Measurements from ENCODE around the gene THSD1. TPM values are rescaled to one million over a fixed set of nuclear protein-coding genes. Genes with fewer than 3 reads are reported as not detected.
"Not testable (repeated sequence)": the region's sequence is repeated elsewhere in the genome, so short reads cannot be mapped to it uniquely, and the experiment has no call there.

THSD1 gene
- polyA plus RNA-seq, 1 donor (not counting 4 experiments of a cell fraction or from before 2014, with no cell fraction given), result 9.2 TPM

DNA sequence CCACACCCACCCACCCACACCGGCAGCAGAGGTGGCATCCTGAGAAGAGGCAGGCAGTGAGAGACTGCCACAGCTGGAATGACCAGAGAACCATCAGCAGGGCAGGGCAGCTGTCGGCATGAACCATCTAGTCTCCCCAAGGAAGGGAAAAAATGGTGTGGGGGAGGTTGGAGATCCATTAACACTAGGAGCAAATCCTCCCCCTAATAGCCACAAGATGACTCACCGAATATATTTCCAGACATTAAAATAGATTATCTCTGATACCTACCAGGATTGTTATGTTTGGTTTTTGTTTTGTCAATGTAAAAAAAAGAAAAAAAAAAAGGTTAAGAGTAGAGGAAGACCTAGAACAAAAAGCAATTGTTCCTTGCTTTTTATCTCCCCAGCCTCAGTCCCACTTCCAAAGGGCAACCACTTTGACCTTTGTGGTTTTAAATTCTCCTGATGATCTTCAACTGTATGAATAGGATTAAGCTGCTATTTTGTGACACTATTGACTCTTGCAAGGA, 34.2 kb downstream of the THSD1 start:
- H3K36me3 ChIP-seq (ENCODE audit: control insufficient read depth in 2 of 2, extremely low read depth in 1 of 2, insufficient read depth in 2 of 2, low read length in 2 of 2), result no peaks in the 10 kb centered on the region
- no peaks in the 10 kb centered on the region for H3K27me3 ChIP-seq (ENCODE audit: control insufficient read depth, extremely low read depth, insufficient read depth, low read length)
- no peaks in the 10 kb centered on the region for H3K9me3 ChIP-seq (ENCODE audit: control insufficient read depth, low read depth, low read length)
- DNase-seq (ENCODE audit: low read depth, low spot score) (no peak), FAIRE-seq (peak; percentile 67)
- H3K79me2 ChIP-seq (ENCODE audit: control insufficient read depth, insufficient read depth, low read length), result no peaks in the 10 kb centered on the region
- no peak overlapping the region for H3K4me3 ChIP-seq (ENCODE audit: control insufficient read depth in 2 of 3, extremely low read depth in 1 of 3, insufficient read depth in 2 of 3, low read depth in 1 of 3, low read length in 3 of 3)
- TF ChIP-seq EZH2 (IDR thresholded peaks at IDR 0.05; ENCODE audit: low read length), result no peak
- TF ChIP-seq, protein P1, sequence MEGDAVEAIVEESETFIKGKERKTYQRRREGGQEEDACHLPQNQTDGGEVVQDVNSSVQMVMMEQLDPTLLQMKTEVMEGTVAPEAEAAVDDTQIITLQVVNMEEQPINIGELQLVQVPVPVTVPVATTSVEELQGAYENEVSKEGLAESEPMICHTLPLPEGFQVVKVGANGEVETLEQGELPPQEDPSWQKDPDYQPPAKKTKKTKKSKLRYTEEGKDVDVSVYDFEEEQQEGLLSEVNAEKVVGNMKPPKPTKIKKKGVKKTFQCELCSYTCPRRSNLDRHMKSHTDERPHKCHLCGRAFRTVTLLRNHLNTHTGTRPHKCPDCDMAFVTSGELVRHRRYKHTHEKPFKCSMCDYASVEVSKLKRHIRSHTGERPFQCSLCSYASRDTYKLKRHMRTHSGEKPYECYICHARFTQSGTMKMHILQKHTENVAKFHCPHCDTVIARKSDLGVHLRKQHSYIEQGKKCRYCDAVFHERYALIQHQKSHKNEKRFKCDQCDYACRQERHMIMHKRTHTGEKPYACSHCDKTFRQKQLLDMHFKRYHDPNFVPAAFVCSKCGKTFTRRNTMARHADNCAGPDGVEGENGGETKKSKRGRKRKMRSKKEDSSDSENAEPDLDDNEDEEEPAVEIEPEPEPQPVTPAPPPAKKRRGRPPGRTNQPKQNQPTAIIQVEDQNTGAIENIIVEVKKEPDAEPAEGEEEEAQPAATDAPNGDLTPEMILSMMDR (optimal IDR thresholded peaks at IDR 0.05 in 1 of 3, IDR thresholded peaks at IDR 0.05 in 1 of 3, conservative IDR thresholded peaks at IDR 0.05 in 1 of 3; ENCODE audit: extremely low read depth in 1 of 3, insufficient read depth in 2 of 3, low read length in 3 of 3), result no peak
- no peak overlapping the region for H3K9ac ChIP-seq (ENCODE audit: control insufficient read depth, extremely low read depth, insufficient read depth, low read length)
- no peak overlapping the region for H3K27ac ChIP-seq (ENCODE audit: control insufficient read depth, insufficient read depth, low read length)
- H4K20me1 ChIP-seq (ENCODE audit: control insufficient read depth, extremely low read depth, insufficient read depth, low read length), result no peaks in the 10 kb centered on the region
- no peaks in the 10 kb centered on the region for H3K9me1 ChIP-seq (ENCODE audit: control insufficient read depth, extremely low read depth, insufficient read depth, low read length)
- H3K4me1 ChIP-seq (ENCODE audit: control insufficient read depth, extremely low read depth, insufficient read depth, low read length), result peaks cover 20% of the 10 kb centered on the region
- dilution Hi-C loops (cut with MboI; ENCODE audit: extremely low pct_ligation_motif_present, low sequenced_read_pairs), result no loop called here
- H2AFZ ChIP-seq (ENCODE audit: control insufficient read depth, low read length), result no peak overlapping the region
- peak overlapping the region; percentile 32 for H3K4me2 ChIP-seq (ENCODE audit: control insufficient read depth, extremely low read depth, insufficient read depth, low read depth, low read length)

DNA sequence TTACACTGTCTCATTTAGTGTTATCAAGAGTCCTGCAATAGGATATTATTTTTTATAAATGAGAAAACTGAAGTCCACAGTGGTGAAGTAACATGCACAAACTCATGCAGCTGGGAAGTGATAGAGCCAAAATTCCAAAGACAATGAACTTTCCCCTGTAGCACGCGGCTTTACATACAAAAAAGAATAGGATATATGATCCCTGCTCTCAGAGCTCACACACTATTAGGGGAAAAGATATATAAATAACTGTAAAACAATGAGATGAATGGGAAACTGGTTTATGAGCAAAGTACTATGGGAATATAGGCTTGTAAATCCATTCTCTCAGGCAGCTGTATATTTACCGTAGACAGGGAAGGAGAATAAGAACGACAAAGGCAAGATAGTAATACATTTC, 39.7 kb downstream of the THSD1 start:
- no peaks in the 10 kb centered on the region for H3K27me3 ChIP-seq (ENCODE audit: control insufficient read depth, extremely low read depth, insufficient read depth, low read length)
- FAIRE-seq (no peak), DNase-seq (ENCODE audit: low read depth, low spot score) (no peak)
- no peak overlapping the region for H3K27ac ChIP-seq (ENCODE audit: control insufficient read depth, insufficient read depth, low read length)
- H3K4me3 ChIP-seq (ENCODE audit: control insufficient read depth in 2 of 3, extremely low read depth in 1 of 3, insufficient read depth in 2 of 3, low read depth in 1 of 3, low read length in 3 of 3), result no peak overlapping the region
- H3K9me3 ChIP-seq (ENCODE audit: control insufficient read depth, low read depth, low read length), result no peaks in the 10 kb centered on the region
- no peaks in the 10 kb centered on the region for H4K20me1 ChIP-seq (ENCODE audit: control insufficient read depth, extremely low read depth, insufficient read depth, low read length)
- no peaks in the 10 kb centered on the region for H3K79me2 ChIP-seq (ENCODE audit: control insufficient read depth, insufficient read depth, low read length)
- no peak overlapping the region for H2AFZ ChIP-seq (ENCODE audit: control insufficient read depth, low read length)
- no peak for TF ChIP-seq EZH2 (IDR thresholded peaks at IDR 0.05; ENCODE audit: low read length)
- TF ChIP-seq, protein P1 (optimal IDR thresholded peaks at IDR 0.05 in 1 of 3, IDR thresholded peaks at IDR 0.05 in 1 of 3, conservative IDR thresholded peaks at IDR 0.05 in 1 of 3; ENCODE audit: extremely low read depth in 1 of 3, insufficient read depth in 2 of 3, low read length in 3 of 3), result no peak
- H3K36me3 ChIP-seq (ENCODE audit: control insufficient read depth in 2 of 2, extremely low read depth in 1 of 2, insufficient read depth in 2 of 2, low read length in 2 of 2), result no peaks in the 10 kb centered on the region
- dilution Hi-C loops (cut with MboI; ENCODE audit: extremely low pct_ligation_motif_present, low sequenced_read_pairs), result no loop called here
- no peak overlapping the region for H3K9ac ChIP-seq (ENCODE audit: control insufficient read depth, extremely low read depth, insufficient read depth, low read length)
- no peaks in the 10 kb centered on the region for H3K9me1 ChIP-seq (ENCODE audit: control insufficient read depth, extremely low read depth, insufficient read depth, low read length)
- no peak overlapping the region for H3K4me2 ChIP-seq (ENCODE audit: control insufficient read depth, extremely low read depth, insufficient read depth, low read depth, low read length)
- peaks cover 2% of the 10 kb centered on the region for H3K4me1 ChIP-seq (ENCODE audit: control insufficient read depth, extremely low read depth, insufficient read depth, low read length)

DNA sequence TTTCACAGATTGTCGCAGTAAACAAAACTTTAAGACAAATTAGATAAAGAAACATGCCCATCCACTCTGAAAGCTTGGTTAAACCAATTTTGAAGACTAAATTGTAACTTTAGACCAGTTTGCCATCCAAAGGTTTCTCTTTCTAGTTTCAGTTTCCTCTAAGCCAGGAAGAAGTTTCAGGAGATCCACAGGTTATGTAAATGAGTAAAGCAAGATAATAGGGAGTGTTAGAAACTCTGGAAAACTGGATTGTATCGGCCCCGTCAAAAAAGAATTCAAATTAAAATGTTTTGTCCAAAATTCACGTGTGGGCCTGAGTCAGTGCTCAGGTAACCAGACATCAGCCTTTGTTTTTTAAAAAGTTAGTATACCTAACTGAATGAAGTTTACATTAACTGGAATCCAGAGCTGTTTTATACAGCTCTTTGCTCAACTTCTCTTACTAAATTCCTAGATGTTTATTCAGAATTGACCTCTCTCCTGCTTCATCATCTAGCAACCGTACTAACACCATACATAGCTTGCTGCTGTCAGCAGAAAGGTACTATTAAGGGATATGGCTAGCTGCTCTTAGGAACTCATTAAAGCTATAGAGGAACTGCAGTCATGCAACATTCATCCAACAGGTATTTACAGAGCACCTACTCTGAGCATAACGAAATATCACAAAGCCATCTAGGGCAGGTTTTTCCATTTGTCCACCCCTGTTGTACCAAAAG, 43.6 kb downstream of the THSD1 start:
- H3K9me3 ChIP-seq (ENCODE audit: control insufficient read depth, low read depth, low read length); H3K4me3 ChIP-seq (ENCODE audit: control insufficient read depth in 2 of 3, extremely low read depth in 1 of 3, insufficient read depth in 2 of 3, low read depth in 1 of 3, low read length in 3 of 3); H2AFZ ChIP-seq (ENCODE audit: control insufficient read depth, low read length); H3K79me2 ChIP-seq (ENCODE audit: control insufficient read depth, insufficient read depth, low read length); H3K4me2 ChIP-seq (ENCODE audit: control insufficient read depth, extremely low read depth, insufficient read depth, low read depth, low read length); H4K20me1 ChIP-seq (ENCODE audit: control insufficient read depth, extremely low read depth, insufficient read depth, low read length); H3K36me3 ChIP-seq (ENCODE audit: control insufficient read depth in 2 of 2, extremely low read depth in 1 of 2, insufficient read depth in 2 of 2, low read length in 2 of 2); DNase-seq (ENCODE audit: low read depth, low spot score); H3K9ac ChIP-seq (ENCODE audit: control insufficient read depth, extremely low read depth, insufficient read depth, low read length); dilution Hi-C loops (cut with MboI; ENCODE audit: extremely low pct_ligation_motif_present, low sequenced_read_pairs); H3K9me1 ChIP-seq (ENCODE audit: control insufficient read depth, extremely low read depth, insufficient read depth, low read length); H3K27me3 ChIP-seq (ENCODE audit: control insufficient read depth, extremely low read depth, insufficient read depth, low read length); H3K4me1 ChIP-seq (ENCODE audit: control insufficient read depth, extremely low read depth, insufficient read depth, low read length); H3K27ac ChIP-seq (ENCODE audit: control insufficient read depth, insufficient read depth, low read length): not testable (repeated sequence)
- FAIRE-seq, result peak; percentile 96
